Heart left ventricle (tissue), 16 donors: Measurements from ENCODE around the gene D2HGDH. TPM values are rescaled to one million over a fixed set of nuclear protein-coding genes. Genes with fewer than 3 reads are reported as not detected.
A peak's percentile ranks its signal among the peaks of the same experiment; 100 is the strongest.

ENCODE experiments used
- ATAC-seq, 4 donors: fragments of 200-7000 bp; cut with Tn5 transposase; one replicate each; pipeline ENCODE4 v1.9.1; 2020 to 2022; ENCODE audit warnings: moderate library complexity in 4 of 4, mild to moderate bottlenecking in 3 of 4, moderate number of reproducible peaks in 1 of 4
- DNase-seq, 5 donors: peaks; one replicate each; pipeline ENCODE4 v3.0.0-alpha.2; 2020
- H3K27ac ChIP-seq, 12 donors: fragments of 200-600 bp; sonication (generic) in 4 of 12; one replicate each; pipeline versions ENCODE4 v1.5.0 to v1.8.0; 2016 to 2022; ENCODE audit warnings: mild to moderate bottlenecking in 2 of 12
- H3K27me3 ChIP-seq, 9 donors: fragments of 200-600 bp; sonication (generic) in 2 of 9; one replicate each; pipeline versions ENCODE4 v1.5.1 to v1.8.0; 2016 to 2022; ENCODE audit warnings: mild to moderate bottlenecking in 3 of 9
- H3K36me3 ChIP-seq, 9 donors: fragments of 200-600 bp; sonication (generic) in 2 of 9; one replicate each; pipeline versions ENCODE4 v1.5.0 to v1.8.0; 2018 to 2022; ENCODE audit warnings: mild to moderate bottlenecking in 2 of 9
- H3K4me1 ChIP-seq, 12 donors: fragments of 200-600 bp; sonication (generic) in 4 of 12; one replicate each; pipeline versions ENCODE4 v1.5.0 to v1.8.0; 2016 to 2022; ENCODE audit warnings: mild to moderate bottlenecking in 3 of 12
- H3K4me3 ChIP-seq, 12 donors: fragments of 200-600 bp; sonication (generic) in 4 of 12; one replicate each; pipeline versions ENCODE4 v1.5.0 to v1.8.0; 2017 to 2022; ENCODE audit warnings: mild to moderate bottlenecking in 9 of 12, moderate library complexity in 4 of 12
- H3K9me3 ChIP-seq, 12 donors: fragments of 200-600 bp; sonication (generic) in 4 of 12; one replicate each; pipeline versions ENCODE4 v1.5.0 to v1.8.0; 2016 to 2022; ENCODE audit warnings: mild to moderate bottlenecking in 1 of 12
- CTCF ChIP-seq, 12 donors: fragments of 200-600 bp; sonication (generic) in 4 of 12; IDR thresholded peaks; one replicate each; pipeline versions ENCODE4 v1.5.0 to v1.8.0; 2018 to 2022; ENCODE audit warnings: antibody characterized with exemption in 12 of 12, mild to moderate bottlenecking in 5 of 12
- POLR2A ChIP-seq, 2 donors: fragments of 450-650 bp; IDR thresholded peaks; one replicate each; pipeline ENCODE4 v1.6.1; 2017; ENCODE audit warnings: antibody characterized with exemption in 2 of 2, mild to moderate bottlenecking in 2 of 2, moderate library complexity in 2 of 2
- WGBS, 4 donors: extraction: QIAGEN DNeasy Blood & Tissue Kit in 2 of 4; methylation state at CpG; one replicate each; pipeline versions ENCODE4 v1.1.5 to v1.1.7; 2013 to 2018; 5-methylcytosine and 5-hydroxymethylcytosine counted together
- intact Hi-C, 10 donors: fragments of 100-400 bp; cut with DNase I; formaldehyde crosslinking; loops; one replicate each; pipeline versions ENCODE4 v1.11.1 to v1.14.2; 2022
- polyA plus RNA-seq, 2 donors: library from polyadenylated mRNA; stranded (reverse); fragments of 200-250 nt; gene quantifications; one replicate each; pipeline ENCODE4 v1.2.3, GENCODE V29; 2013
- total RNA-seq, 9 donors: library from RNA; depleted of rRNA in 2 of 9; stranded (reverse); fragments of >200 nt in 2 of 9; fragmentation: NEBNext Ultra II Directional in 3 of 9; extraction: Animal tissue kit (Norgen Biotek cat#: 25700) in 3 of 9; gene quantifications; one replicate each; pipeline versions ENCODE4 v1.1.0 to v1.2.4, GENCODE V29; 2016 to 2023
- donor health status: ischemic (EF 13 %, LVEDD 7.1; RV severe dilation, severe dysfunction).
- donor health status: healthy with polysubstance abuse.
- donor health status: DM: no; HTN: yes; CAD: no.
- donor health status: DM: no; HTN: no; CAD: no.
- donor health status: ischemic (EF 25% LVEDD 6.9; RV normal size, moderate dysfunction).
- donor health status: ischemic (EF 25% LVEDD 5.7; RV mildly dilated, moderate dysfunction).
- donor health status: healthy.
- donor health status: DM: yes; HTN: yes; CAD: no.
- donor health status: ischemic (EF 35%, LVEDD 5.7; RV mildly dilated, moderate dysfunction).
- donor health status: nonischemic (EF 11% LVEDD 7.7; RV severe dilation, severe dysfunction).
- donor health status: DM: yes; HTN: yes; CAD: no.
- donor health status: PGD.
- donor health status: ischemic (EF 29% LVEDD 5.4; RV normal size, mild dysfunction).
- donor health status: nonischemic (EF 23%, LVEDD 6.1; RV moderate dilation, normal function).

The D2HGDH gene
- total and polyA plus RNA-seq, 11 donors, result 7.6 to 24.1 (median 19.8) TPM

- H3K36me3 ChIP-seq, result peaks cover 0 to 43% (median 23%) of the 10 kb centered on the region in 9 donors
- TF ChIP-seq POLR2A (IDR thresholded peaks at IDR 0.05), result no peak
- no peak for TF ChIP-seq CTCF (IDR thresholded peaks at IDR 0.05)
- DNase-seq, result peak in 1 of 5 donors; percentile 15
- no peaks in the 10 kb centered on the region for H3K27me3 ChIP-seq
- H3K4me3 ChIP-seq, result no peak overlapping the region
- WGBS, 4 donors, result 94 to 95% (median 95%) methylated on average over 16 of the region's 16 CpGs
- ATAC-seq, result no peak
- H3K4me1 ChIP-seq, result peaks cover 0 to 19% (median 2%) of the 10 kb centered on the region in 12 donors
- H3K9me3 ChIP-seq, result peaks cover 0 to 5% (median 0%) of the 10 kb centered on the region in 12 donors
- intact Hi-C loops, result loop anchor here in 3 of 10 donors (5.0 kb wide), 1 partner anchor 151 kb away; no protein-coding TSS in a partner anchor
- no peak overlapping the region for H3K27ac ChIP-seq
Measured at GRCh38 chr2:241726459-241726858, 8.0 kb upstream of the D2HGDH start.

DNA sequence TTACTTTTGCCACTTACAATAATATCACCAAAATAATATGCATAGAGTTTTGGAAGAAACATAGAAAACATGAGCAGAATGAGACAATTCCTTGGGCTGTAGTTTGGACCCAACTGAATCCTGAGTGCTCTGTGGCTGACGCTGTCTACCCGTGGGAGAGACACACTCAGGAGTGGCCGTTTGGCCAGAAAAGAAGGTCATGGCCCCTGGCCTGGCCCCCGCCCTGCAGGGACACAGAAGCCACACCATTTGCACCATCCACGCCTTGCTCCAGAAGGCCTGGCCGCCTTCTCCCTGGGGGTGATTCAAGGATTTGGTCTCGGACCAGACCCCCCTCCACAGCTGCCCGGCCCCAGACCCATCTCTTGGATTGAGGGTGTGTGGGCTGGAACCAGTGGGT lies 6.4 kb upstream of the D2HGDH start:
- Histone ChIP-seq H3K27me3 (no peaks in the 10 kb centered on the region), H3K4me1 (peaks cover 0 to 19% (median 3%) of the 10 kb centered on the region in 12 donors), H3K4me3 (no peak overlapping the region), H3K27ac (peak overlapping the region in 10 of 12 donors; percentile 16 to 88 (median 67)), H3K9me3 (peaks cover 0 to 3% (median 0%) of the 10 kb centered on the region in 12 donors), H3K36me3 (peaks cover 0 to 32% (median 11%) of the 10 kb centered on the region in 9 donors)
- peak in 3 of 4 donors; percentile 36 to 59 (median 46) for ATAC-seq
- WGBS, 4 donors, result 75 to 83% (median 78%) methylated on average over 5 to 8 of the region's 8 CpGs
- DNase-seq, result peak in 1 of 5 donors; percentile 60
- intact Hi-C loops, result loop anchor here in 3 of 10 donors (5.0 kb wide), 1 partner anchor 149 kb away; no protein-coding TSS in a partner anchor
- TF ChIP-seq CTCF (IDR thresholded peaks at IDR 0.05) (no peak), POLR2A (IDR thresholded peaks at IDR 0.05) (no peak)

DNA sequence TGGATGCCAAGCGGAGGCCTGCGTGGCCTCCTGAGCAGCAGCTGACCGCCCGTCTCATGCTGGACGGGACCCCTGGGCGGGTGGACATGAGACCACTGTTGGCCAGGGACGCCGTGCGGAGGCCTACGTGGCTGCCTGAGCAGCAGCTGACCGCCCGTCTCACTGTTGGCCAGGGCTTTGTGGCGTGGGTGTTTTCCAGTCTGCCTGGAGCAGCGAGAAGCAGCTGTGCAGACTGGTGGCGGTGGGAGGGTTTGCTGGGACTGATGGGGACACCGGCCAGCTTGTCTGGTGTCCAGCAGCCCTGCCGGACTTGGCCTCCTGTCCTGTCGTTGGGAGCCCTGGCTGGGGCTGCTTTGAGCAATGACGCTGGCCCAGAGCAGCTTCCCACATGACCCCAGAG lies 5.8 kb upstream of the D2HGDH start:
- peaks cover 0 to 26% (median 7%) of the 10 kb centered on the region in 9 donors for H3K36me3 ChIP-seq
- H3K27me3 ChIP-seq, result no peaks in the 10 kb centered on the region
- no peaks in the 10 kb centered on the region for H3K9me3 ChIP-seq
- intact Hi-C loops, result loop anchor here in 3 of 10 donors (5.0 kb wide), 1 partner anchor 149 kb away; no protein-coding TSS in a partner anchor
- TF ChIP-seq POLR2A (IDR thresholded peaks at IDR 0.05) (no peak), CTCF (IDR thresholded peaks at IDR 0.05) (no peak)
- DNase-seq (peak; percentile 76 to 86 (median 84)), ATAC-seq (peak; percentile 48 to 90 (median 84))
- peaks cover 0 to 19% (median 3%) of the 10 kb centered on the region in 12 donors for H3K4me1 ChIP-seq
- 66 to 86% (median 80%) methylated on average over 17 to 19 of the region's 19 CpGs for WGBS, 4 donors
- peak overlapping the region in 11 of 12 donors; percentile 16 to 88 (median 64) for H3K27ac ChIP-seq
- no peak overlapping the region for H3K4me3 ChIP-seq

DNA sequence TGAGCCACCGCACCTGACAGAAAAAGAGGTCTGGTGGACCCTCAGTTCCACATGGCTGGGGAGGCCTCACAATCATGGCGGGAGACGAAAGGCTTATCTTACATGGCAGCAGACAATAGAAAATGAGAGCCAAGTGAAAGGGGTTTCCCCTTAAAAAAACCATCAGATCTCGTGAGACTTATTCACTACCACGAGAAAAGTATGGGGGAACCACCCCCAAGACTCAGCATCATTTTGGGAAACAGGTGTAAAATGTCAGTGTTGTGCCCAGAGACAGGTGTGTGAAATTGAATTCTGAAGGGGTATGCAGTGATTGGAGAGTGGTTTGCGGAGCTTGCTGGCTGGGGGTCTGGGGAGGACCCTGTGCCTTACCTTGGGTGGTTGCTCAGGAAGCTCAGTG lies 4.6 kb upstream of the D2HGDH start:
- peaks cover 0 to 15% (median 0%) of the 10 kb centered on the region in 9 donors for H3K36me3 ChIP-seq
- H3K4me3 ChIP-seq, result no peak overlapping the region
- intact Hi-C loops, result loop anchor here in 8 of 10 donors (5.0 to 10.0 kb wide), 6 partner anchors 132 to 878 kb away; partner anchors contain the start of gene STK25 (in 1 of the 8)
- DNase-seq (no peak), ATAC-seq (no peak)
- no peak overlapping the region for H3K27ac ChIP-seq
- H3K27me3 ChIP-seq, result no peaks in the 10 kb centered on the region
- H3K4me1 ChIP-seq, result peaks cover 0 to 25% (median 7%) of the 10 kb centered on the region in 12 donors
- H3K9me3 ChIP-seq, result no peaks in the 10 kb centered on the region
- WGBS, 4 donors, result 88 to 94% (median 90%) methylated on average over 6 of the region's 6 CpGs
- TF ChIP-seq CTCF (IDR thresholded peaks at IDR 0.05) (no peak), POLR2A (IDR thresholded peaks at IDR 0.05) (no peak)
